Activated T-helper 2 cell treated with anti-CD3 and anti-CD28 coated beads, Interferon-gamma antibody, Interleukin-2, Interleukin-4, amounts not matched to agents 10 μg/mL and 5 μg/mL and 100 μg/mL, durations not matched to agents 14 hours and 24 hours and 36 hours (primary cell): ENCODE results near the gene RMP24.

Source experiments
- DNase-seq: peaks from one replicate; pipeline ENCODE4 v3.0.0; 2021; ENCODE audit warnings: low spot score
- H3K27ac Mint-ChIP-seq: one replicate; pipeline ENCODE4 v1.8.0; 2021; ENCODE audit warnings: mixed read lengths
- H3K27me3 Mint-ChIP-seq: one replicate; pipeline ENCODE4 v1.8.0; 2021; ENCODE audit warnings: low read depth, mixed read lengths
- H3K36me3 Mint-ChIP-seq: one replicate; pipeline ENCODE4 v1.8.0; 2021; ENCODE audit warnings: low read depth, mixed read lengths
- H3K4me1 Mint-ChIP-seq: one replicate; pipeline ENCODE4 v1.8.0; 2021; ENCODE audit warnings: low read depth, mixed read lengths
- H3K4me3 Mint-ChIP-seq: one replicate; pipeline ENCODE4 v1.8.0; 2021; ENCODE audit warnings: low read depth, mild to moderate bottlenecking, moderate library complexity, mixed read lengths
- H3K9me3 Mint-ChIP-seq: one replicate; pipeline ENCODE4 v1.8.0; 2021; ENCODE audit warnings: mixed read lengths
- intact Hi-C: fragments of 100-400 bp; cut with micrococcal nuclease; formaldehyde crosslinking; loops from one replicate; pipeline ENCODE4 v1.15.1; 2023

RMP24 gene

GRCh38 chr18:35973650-35974049 is 1.2 kb downstream of the RMP24 start:
- Mint-ChIP-seq H3K4me3 (peak overlapping the region; percentile 96), H3K4me1 (peaks cover 35% of the 10 kb centered on the region), H3K27ac (peak overlapping the region; percentile 91), H3K27me3 (no peaks in the 10 kb centered on the region), H3K9me3 (no peaks in the 10 kb centered on the region), H3K36me3 (peaks cover 45% of the 10 kb centered on the region)
- DNase-seq: no peak
- intact Hi-C loops: loop anchor here (2.0 to 5.0 kb wide), 6 partner anchors 357 to 996 kb away; partner anchors contain the start of genes GALNT1, INO80C, KIAA1328 and MAPRE2

GRCh38 chr18:35974181-35974580 is 1.7 kb downstream of the RMP24 start:
- no peaks in the 10 kb centered on the region for H3K27me3 Mint-ChIP-seq
- H3K4me3 Mint-ChIP-seq: peak overlapping the region; percentile 96
- intact Hi-C loops: loop anchor here (5.0 kb wide), 3 partner anchors 392 to 997 kb away; partner anchors contain the start of genes GALNT1 and MAPRE2
- DNase-seq: no peak
- no peaks in the 10 kb centered on the region for H3K9me3 Mint-ChIP-seq
- H3K27ac Mint-ChIP-seq: peak overlapping the region; percentile 54
- H3K4me1 Mint-ChIP-seq: peaks cover 35% of the 10 kb centered on the region
- H3K36me3 Mint-ChIP-seq: peaks cover 50% of the 10 kb centered on the region

- Mint-ChIP-seq H3K36me3 (peaks cover 64% of the 10 kb centered on the region), H3K4me1 (peaks cover 12% of the 10 kb centered on the region), H3K4me3 (no peak overlapping the region), H3K27me3 (no peaks in the 10 kb centered on the region), H3K9me3 (no peaks in the 10 kb centered on the region), H3K27ac (no peak overlapping the region)
- intact Hi-C loops: no loop called here
- no peak for DNase-seq
These were observed 6.6 kb downstream of the RMP24 start for GRCh38 chr18:35979112-35979511.

- no peak for DNase-seq
- no peaks in the 10 kb centered on the region for H3K4me1 Mint-ChIP-seq
- no peaks in the 10 kb centered on the region for H3K27me3 Mint-ChIP-seq
- H3K36me3 Mint-ChIP-seq: peaks cover 45% of the 10 kb centered on the region
- no peak overlapping the region for H3K4me3 Mint-ChIP-seq
- intact Hi-C loops: no loop called here
- no peak overlapping the region for H3K27ac Mint-ChIP-seq
- no peaks in the 10 kb centered on the region for H3K9me3 Mint-ChIP-seq
These were observed 10.1 kb downstream of the RMP24 start for GRCh38 chr18:35982409-35983114.

GRCh38 chr18:35983147-35983546 is 10.7 kb downstream of the RMP24 start:
- intact Hi-C loops: no loop called here
- Mint-ChIP-seq H3K4me3 (no peak overlapping the region), H3K36me3 (peaks cover 39% of the 10 kb centered on the region)

GRCh38 chr18:35983818-35984217 is 11.3 kb downstream of the RMP24 start:
- no peaks in the 10 kb centered on the region for H3K4me1 Mint-ChIP-seq
- no peak for DNase-seq
- intact Hi-C loops: no loop called here
- H3K27ac Mint-ChIP-seq: no peak overlapping the region
- no peaks in the 10 kb centered on the region for H3K27me3 Mint-ChIP-seq
- H3K36me3 Mint-ChIP-seq: peaks cover 36% of the 10 kb centered on the region
- H3K4me3 Mint-ChIP-seq: no peak overlapping the region
- no peaks in the 10 kb centered on the region for H3K9me3 Mint-ChIP-seq

More at GRCh38 chr18:35983147-35983546, 10.7 kb downstream of the RMP24 start:
- DNase-seq: no peak
- H3K9me3 Mint-ChIP-seq: no peaks in the 10 kb centered on the region
- no peaks in the 10 kb centered on the region for H3K27me3 Mint-ChIP-seq
- H3K27ac Mint-ChIP-seq: no peak overlapping the region
- no peaks in the 10 kb centered on the region for H3K4me1 Mint-ChIP-seq

GRCh38 chr18:35991696-35992095 is 19.2 kb downstream of the RMP24 start:
- Mint-ChIP-seq H3K36me3 (peaks cover 4% of the 10 kb centered on the region), H3K4me3 (no peak overlapping the region), H3K4me1 (no peaks in the 10 kb centered on the region), H3K27ac (no peak overlapping the region), H3K27me3 (no peaks in the 10 kb centered on the region), H3K9me3 (no peaks in the 10 kb centered on the region)
- intact Hi-C loops: no loop called here
- no peak for DNase-seq

- intact Hi-C loops: no loop called here
These were observed 20.5 kb downstream of the RMP24 start for GRCh38 chr18:35993013-35993412.

GRCh38 chr18:35998967-35999366 is 26.5 kb downstream of the RMP24 start:
- H3K4me3 Mint-ChIP-seq: no peak overlapping the region
- H3K27ac Mint-ChIP-seq: no peak overlapping the region
- no peaks in the 10 kb centered on the region for H3K4me1 Mint-ChIP-seq
- no peak for DNase-seq
- H3K9me3 Mint-ChIP-seq: no peaks in the 10 kb centered on the region
- no peaks in the 10 kb centered on the region for H3K36me3 Mint-ChIP-seq
- intact Hi-C loops: no loop called here
- H3K27me3 Mint-ChIP-seq: no peaks in the 10 kb centered on the region

More at GRCh38 chr18:35993013-35993412, 20.5 kb downstream of the RMP24 start:
- no peak for DNase-seq
- H3K27ac Mint-ChIP-seq: no peak overlapping the region
- no peaks in the 10 kb centered on the region for H3K4me1 Mint-ChIP-seq
- H3K27me3 Mint-ChIP-seq: no peaks in the 10 kb centered on the region
- H3K4me3 Mint-ChIP-seq: no peak overlapping the region
- no peaks in the 10 kb centered on the region for H3K9me3 Mint-ChIP-seq
- H3K36me3 Mint-ChIP-seq: peaks cover 4% of the 10 kb centered on the region

- DNase-seq: no peak
- no peaks in the 10 kb centered on the region for H3K27me3 Mint-ChIP-seq
- H3K9me3 Mint-ChIP-seq: no peaks in the 10 kb centered on the region
- intact Hi-C loops: no loop called here
- no peaks in the 10 kb centered on the region for H3K4me1 Mint-ChIP-seq
- H3K27ac Mint-ChIP-seq: no peak overlapping the region
- no peaks in the 10 kb centered on the region for H3K36me3 Mint-ChIP-seq
- no peak overlapping the region for H3K4me3 Mint-ChIP-seq
These were observed 27.4 kb downstream of the RMP24 start for GRCh38 chr18:35999925-36000324.

- no peak overlapping the region for H3K4me3 Mint-ChIP-seq
- H3K27ac Mint-ChIP-seq: no peak overlapping the region
- no peaks in the 10 kb centered on the region for H3K27me3 Mint-ChIP-seq
- DNase-seq: no peak
- intact Hi-C loops: no loop called here
- H3K9me3 Mint-ChIP-seq: no peaks in the 10 kb centered on the region
- H3K4me1 Mint-ChIP-seq: no peaks in the 10 kb centered on the region
- H3K36me3 Mint-ChIP-seq: no peaks in the 10 kb centered on the region
These were observed 34.5 kb downstream of the RMP24 start for GRCh38 chr18:36006997-36007396.

GRCh38 chr18:36009214-36009613 is 36.7 kb downstream of the RMP24 start:
- Mint-ChIP-seq H3K4me1 (no peaks in the 10 kb centered on the region), H3K27me3 (no peaks in the 10 kb centered on the region), H3K36me3 (no peaks in the 10 kb centered on the region), H3K27ac (no peak overlapping the region), H3K4me3 (no peak overlapping the region), H3K9me3 (no peaks in the 10 kb centered on the region)
- intact Hi-C loops: no loop called here
- DNase-seq: no peak

GRCh38 chr18:36012891-36013290 is 40.4 kb downstream of the RMP24 start:
- H3K9me3 Mint-ChIP-seq: no peaks in the 10 kb centered on the region
- no peaks in the 10 kb centered on the region for H3K36me3 Mint-ChIP-seq
- H3K4me3 Mint-ChIP-seq: no peak overlapping the region

More at GRCh38 chr18:36012891-36013290, 40.4 kb downstream of the RMP24 start:
- H3K27ac Mint-ChIP-seq: no peak overlapping the region
- DNase-seq: no peak
- no peaks in the 10 kb centered on the region for H3K27me3 Mint-ChIP-seq
- intact Hi-C loops: no loop called here
- no peaks in the 10 kb centered on the region for H3K4me1 Mint-ChIP-seq
